GM19043 (cell line): ENCODE results near the gene LNPEP.
"Not testable (repeated sequence)": the region's sequence is repeated elsewhere in the genome, so short reads cannot be mapped to it uniquely, and the experiment has no call there.

Source experiments
- ATAC-seq: cut with Tn5 transposase; IDR thresholded peaks from one replicate; pipeline ENCODE4 v1.9.1; 2021; ENCODE audit warnings: low read depth; ENCODE audit not compliant: unreplicated experiment

The LNPEP gene

DNA sequence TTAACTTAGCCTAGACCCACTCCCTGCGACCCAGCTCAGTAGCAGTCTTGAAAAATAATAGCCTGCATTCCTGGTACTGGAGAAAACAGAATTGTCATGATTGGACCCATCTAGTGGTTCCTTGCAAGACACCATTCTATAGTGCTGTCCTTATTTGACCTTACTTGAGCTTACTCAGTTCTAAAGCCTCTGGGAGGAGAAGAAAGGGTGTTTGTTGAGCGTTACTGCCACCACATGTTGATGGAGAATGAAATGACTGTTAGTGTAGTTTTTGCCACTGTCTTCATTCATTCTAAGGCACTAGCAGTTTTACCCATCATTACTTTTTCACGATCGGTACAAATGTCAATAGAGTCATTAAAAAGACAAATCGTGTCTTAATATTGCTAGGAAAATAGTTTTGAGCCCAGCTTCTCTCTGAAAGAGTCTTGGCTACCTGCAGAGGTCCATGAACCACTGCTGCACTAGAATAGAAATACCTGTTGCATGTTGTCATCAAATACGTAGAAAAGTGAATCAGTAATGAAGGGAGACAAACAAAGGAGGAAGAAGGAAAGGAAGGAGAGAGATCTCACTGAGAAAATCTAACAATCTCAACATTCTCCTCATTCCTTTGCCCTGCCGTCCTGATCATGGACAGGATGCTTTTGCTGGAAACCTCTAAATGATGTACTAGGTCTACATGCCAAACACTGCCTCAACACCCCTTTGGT lies 110.5 kb downstream of the LNPEP start:
- ATAC-seq = no peak

DNA sequence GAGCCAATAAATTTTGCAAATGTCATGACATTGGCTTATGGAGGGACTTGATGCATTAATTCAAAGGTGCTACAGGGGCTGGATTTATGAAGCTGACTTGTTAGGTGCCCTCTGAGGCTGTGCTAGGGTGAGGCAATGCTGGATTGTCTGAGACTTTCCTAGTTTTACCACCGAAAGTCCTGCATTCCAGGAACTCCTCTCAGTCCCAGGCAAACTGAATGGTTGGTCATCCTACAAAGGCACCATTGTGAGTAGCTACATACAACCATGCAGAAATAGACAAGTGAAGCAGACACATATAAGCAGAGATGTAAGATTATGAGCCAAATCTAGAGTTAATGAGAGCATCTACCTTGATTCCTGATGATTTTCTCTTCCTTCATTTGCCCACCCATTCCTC lies 111.2 kb downstream of the LNPEP start:
- no peak for ATAC-seq

DNA sequence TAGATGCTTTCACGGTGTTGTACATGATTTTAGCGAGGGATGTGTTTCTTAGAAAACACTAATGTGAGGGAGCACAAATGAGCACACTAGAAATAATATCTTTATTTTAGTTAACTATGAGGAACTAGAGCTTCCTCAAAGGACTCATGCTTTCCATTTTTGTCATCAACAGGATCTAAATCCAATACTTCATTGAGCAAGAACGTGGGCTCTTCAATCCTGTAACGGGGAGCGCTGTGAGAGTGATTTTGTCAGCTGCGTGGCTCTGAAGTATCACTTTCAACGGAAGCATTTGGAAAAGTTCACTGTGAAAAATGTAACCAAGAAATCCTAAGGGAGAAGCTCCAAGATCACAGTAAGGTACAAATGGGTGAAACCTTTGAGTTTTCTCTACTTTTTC lies 113.3 kb downstream of the LNPEP start:
- ATAC-seq = no peak

DNA sequence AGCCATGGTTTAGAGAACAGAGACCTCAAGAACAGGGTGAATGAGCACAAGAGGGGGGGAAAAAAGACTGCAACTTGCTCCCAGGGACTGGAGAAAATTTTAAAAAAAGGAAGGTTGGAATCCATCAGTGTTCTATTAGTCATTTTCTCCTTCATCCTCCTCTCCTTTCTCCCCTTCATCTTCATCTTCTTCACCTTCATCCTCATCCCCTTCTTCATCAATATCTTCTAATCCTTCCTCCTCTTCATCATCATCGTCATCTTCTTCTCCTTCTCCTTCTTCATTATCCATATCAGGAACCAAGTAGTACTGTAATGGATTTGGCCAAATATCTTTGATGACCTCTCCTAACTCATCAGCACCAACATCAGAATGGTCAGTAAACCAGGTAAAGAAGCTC lies 120.4 kb downstream of the LNPEP start:
- ATAC-seq = no peak

GRCh38 chr5:97062046-97062445 lies 126.2 kb downstream of the LNPEP start:
- ATAC-seq = no peak

DNA sequence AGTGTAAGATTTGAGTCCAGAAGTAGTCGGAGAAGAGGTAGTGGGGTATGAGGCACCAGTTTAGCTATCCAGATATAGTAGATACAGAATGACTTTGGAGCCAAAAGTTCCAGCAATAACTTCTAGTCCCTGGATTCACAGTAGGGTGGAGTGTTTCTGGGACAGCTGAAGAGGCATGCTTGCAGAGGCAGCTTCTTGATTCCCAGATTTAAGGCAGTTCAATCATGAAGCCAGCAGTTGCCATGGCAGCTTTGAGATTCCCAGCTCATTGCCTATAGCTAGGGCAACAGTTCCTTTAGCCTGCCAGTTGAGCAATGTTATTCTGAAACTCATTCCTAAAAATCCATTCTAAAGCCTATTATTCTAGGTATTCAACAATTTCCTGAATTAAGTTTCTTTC lies 127.4 kb downstream of the LNPEP start:
- ATAC-seq = no peak

- ATAC-seq = no peak
These were observed 129.6 kb downstream of the LNPEP start for GRCh38 chr5:97065475-97065874.

DNA sequence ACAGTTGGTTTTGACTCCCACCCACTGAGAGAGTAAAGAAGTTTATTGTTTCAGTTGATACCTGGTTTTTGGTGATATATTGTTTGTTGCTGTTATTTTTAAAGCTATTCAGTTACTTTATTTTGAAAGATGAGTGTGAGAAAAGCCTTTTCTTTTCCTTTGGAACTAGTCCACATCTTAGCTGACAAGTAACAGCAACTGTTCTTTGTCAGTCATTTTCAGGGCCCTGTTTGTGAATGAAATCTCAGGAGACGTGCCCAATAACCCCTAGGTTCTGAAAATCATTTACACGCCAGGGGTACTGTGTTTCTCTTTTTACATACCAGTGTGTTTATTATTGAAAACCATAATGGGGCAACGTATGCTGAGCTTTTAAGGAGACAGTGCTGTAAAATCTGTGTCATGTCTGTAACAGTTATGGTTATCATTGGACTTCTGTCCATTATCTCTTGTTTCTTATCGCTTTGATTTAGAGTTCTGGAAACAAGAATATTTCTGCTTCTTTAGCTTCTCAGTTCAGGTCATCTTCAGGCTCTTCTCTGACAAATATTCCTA lies 131.5 kb downstream of the LNPEP start:
- ATAC-seq = no peak

DNA sequence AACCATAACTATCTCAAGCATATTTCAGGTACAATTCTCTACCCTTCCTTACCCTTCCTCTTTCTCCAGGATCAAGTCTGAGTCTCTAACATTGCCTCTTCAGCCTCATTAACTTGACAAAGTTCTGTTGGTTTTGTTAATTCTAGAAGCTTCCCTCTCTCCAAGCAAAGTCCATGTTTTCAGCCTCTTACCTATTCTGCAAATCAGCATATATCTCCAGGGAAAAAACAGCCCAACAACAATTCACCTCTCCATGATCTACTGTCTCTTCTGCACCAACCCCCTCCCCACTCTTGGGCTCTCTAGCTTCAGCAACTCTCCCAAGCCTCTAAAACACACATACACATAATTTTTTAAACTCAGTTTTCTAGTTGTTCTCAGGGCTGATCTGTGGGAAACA lies 134.4 kb downstream of the LNPEP start:
- no peak for ATAC-seq

DNA sequence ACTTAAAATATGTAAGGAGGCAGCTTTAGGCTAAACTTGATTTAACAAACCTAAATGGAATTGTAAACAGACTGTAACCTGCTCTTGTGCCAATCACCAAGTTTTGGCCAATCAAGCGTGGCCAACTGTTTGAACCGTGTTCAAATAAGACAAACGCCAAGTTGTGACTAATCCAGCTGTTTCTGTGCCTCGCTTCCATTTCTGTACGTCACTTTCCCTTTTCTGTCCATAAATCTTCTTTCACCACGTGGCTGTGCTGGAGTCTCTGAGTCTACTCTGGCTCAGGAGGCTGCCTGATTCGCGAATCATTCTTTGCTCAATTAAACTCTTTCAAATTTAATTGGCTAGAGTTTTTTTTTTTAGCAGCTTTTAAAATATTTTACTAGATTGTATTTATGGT lies 135.2 kb downstream of the LNPEP start:
- ATAC-seq = no peak

DNA sequence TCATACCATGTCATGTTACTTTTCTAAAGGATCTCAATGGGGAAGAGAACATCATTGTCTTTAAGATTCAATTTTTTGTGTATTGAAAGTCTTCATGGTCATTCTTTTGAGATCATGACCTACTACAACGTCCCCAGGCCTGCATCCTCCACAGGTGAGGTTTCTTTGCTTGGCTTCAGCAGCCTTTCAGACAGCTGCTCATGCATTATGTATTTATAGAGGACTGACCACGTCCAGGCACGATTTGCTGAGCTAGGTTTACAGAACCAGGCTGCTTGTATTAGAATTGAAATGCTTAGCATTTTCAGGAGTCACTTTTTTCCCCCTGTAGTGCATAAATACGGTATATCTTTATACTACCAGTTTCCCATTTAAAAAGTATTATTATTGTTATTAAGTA lies 136.1 kb downstream of the LNPEP start:
- no peak for ATAC-seq

GRCh38 chr5:97072696-97073095 lies 136.8 kb downstream of the LNPEP start:
- ATAC-seq = no peak

GRCh38 chr5:97073420-97073819 lies 137.5 kb downstream of the LNPEP start:
- ATAC-seq = no peak

- no peak for ATAC-seq
These were observed 139.1 kb downstream of the LNPEP start for GRCh38 chr5:97074859-97075489.

DNA sequence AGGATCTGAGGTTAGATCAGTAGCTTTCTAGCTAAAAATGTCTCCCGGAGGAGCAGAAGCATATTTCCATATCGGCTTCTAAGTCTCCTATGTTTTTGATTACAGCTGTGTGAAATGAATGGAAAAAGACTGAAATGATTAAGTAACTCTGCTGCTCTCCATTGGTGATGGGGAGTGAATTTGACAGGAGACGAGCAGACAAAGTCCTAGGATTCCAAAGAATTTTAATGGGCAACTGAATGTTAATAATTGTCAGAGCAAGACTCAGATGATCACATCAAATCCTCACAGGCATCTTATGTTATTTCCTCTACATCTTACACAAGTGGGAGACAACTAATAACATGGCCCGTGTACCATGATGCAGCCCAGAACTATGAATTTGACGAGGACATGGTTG lies 139.8 kb downstream of the LNPEP start:
- no peak for ATAC-seq

DNA sequence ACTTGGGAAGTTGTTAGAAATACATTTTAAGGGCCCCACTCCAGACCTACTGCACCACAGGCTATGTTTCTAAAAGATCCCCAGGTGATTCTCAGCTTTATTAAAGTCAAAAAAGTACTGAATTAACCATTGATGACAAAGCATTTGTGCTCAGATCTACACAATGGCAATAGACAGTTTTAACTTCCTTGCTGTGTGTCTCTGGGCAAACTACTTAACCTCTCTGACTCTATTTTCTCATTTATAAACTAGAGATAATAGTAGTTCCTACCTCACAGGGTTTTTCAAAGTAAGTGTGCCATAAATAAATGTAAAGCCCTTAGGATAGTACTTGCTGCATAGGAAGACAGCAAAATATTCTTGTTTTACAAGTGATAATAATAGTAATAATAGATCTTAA lies 140.2 kb downstream of the LNPEP start:
- no peak for ATAC-seq

GRCh38 chr5:97077246-97077645 lies 141.4 kb downstream of the LNPEP start:
- ATAC-seq = no peak

DNA sequence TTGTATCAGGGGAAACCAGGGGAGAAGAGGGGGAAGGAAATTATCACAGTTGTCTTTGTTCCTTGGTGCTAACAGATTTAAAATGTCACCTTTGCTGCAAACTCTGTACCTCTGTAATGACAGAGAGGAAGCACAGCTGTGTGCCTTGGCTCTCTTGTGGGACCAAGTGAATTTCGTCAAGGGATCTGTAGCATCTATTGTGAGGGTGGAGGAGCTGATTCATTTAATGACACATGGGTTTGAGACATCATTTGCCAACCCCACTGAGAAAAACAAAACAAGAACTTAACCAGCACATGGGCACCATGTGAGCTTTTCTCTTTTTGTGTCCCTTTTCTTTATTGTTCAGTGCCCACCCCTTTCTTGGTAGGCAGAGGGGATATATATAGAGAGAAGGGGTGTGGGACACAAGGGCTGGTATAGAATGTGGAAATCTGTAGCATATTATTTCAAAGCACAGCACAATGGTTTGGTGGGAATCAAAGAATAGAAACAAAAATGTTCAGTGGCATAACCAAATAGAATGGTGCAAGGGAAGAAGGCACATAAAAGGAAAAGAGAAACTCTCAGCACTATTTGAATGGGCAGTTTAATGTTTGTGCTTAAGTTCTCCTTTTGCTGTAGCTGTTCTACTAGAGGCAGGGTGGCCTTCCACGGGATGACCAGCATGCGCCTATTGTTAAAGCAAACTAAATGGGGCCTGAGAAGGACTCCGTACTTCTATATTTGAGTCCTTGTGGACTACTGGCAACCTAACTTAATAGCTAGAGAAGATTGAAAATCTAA lies 143.3 kb downstream of the LNPEP start:
- no peak for ATAC-seq

GRCh38 chr5:97084782-97085458 lies 149.0 kb downstream of the LNPEP start:
- not testable (repeated sequence) for ATAC-seq

DNA sequence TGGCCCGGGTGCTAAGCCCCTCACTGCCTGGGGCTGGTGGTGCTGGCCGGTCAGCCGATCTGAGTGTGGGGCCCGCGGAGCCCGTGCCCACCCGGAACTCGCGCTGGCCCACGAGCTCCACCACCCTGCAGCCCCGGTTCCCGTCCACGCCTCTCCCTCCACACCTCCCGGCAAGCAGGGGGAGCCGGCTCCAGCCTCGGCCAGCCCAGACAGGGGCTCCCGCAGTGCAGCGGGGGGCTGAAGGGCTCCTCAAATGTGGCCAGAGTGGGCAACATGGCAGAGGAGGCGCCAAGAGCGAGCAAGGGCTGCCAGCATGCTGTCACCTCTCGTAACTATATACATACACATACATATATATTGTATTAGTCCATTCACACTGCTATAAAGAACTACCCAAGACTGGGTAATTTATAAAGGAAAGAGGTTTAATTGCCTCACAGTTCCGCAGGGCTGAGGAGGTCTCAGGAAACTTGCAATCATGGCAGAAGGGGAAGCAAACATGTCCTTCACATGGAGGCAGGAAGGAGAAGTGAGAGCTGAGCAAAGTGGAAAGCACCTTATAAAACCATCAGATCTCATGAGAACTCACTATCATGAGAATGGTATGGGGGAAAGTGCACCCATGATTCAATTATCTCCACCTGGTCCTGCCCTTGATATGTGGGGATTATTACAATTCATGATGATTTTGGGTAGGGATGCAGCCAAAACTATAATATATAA lies 149.7 kb downstream of the LNPEP start:
- no peak for ATAC-seq
